Endothelial cell of umbilical vein (primary cell): Measurements from ENCODE around the gene COL23A1. TPM values are rescaled to one million over a fixed set of nuclear protein-coding genes. Genes with fewer than 3 reads are reported as not detected.

ENCODE experiments used
- BruUV-seq: library from RNA; stranded (reverse); fragments of 400-500 nt; replicated peaks from 2 replicates; lab custom pipeline; 2021; lab: Mats Ljungman, UMichigan
- CTCF ChIA-PET: fragments of 300-600, 350-600 bp; sonication (Branson Sonifier 250); formaldehyde crosslinking; loops from one replicate; lab custom pipeline; 2021; ENCODE audit warnings: antibody characterized with exemption, inconsistent platforms; lab: Charles Lee
- POLR2A ChIA-PET: fragments of 300-600, 350-600 bp; sonication (Branson Sonifier 250); formaldehyde crosslinking; loops from one replicate; lab custom pipeline; 2021; ENCODE audit warnings: antibody characterized with exemption, inconsistent platforms; lab: Charles Lee
- DNase-seq: peaks from one replicate; pipeline ENCODE4 v3.0.0-alpha.2; 2011; ENCODE audit warnings: low read depth, low spot score
- FAIRE-seq: peaks from 2 replicates; lab custom pipeline; 2011; peaks lifted over from hg19 to GRCh38; lab: Jason Lieb, UNC
- H2AFZ ChIP-seq: 2 replicates; pipeline ENCODE4 v1.6.0; 2012; ENCODE audit warnings: low read depth, low read length, control low read depth, inconsistent platforms
- H3K27ac ChIP-seq: 2 replicates; pipeline ENCODE4 v1.5.1; 2011; ENCODE audit warnings: low read depth, mild to moderate bottlenecking, control low read depth, low read length, moderate library complexity; ENCODE audit not compliant: insufficient read depth
- H3K27me3 ChIP-seq, 2 experiments: 2 replicates each; pipeline versions ENCODE4 v1.6.0 to v1.6.1; 2011; ENCODE audit warnings: low read length in 2 of 2, mixed read lengths in 1 of 2; ENCODE audit not compliant: control insufficient read depth in 2 of 2, insufficient read depth in 2 of 2
- H3K36me3 ChIP-seq, 2 experiments: 2 replicates in 1 of 2; 3 replicates in 1 of 2; pipeline ENCODE4 v1.5.1; 2011; ENCODE audit warnings: low read length in 2 of 2, mild to moderate bottlenecking in 1 of 2, moderate library complexity in 1 of 2; ENCODE audit not compliant: control insufficient read depth in 2 of 2, insufficient read depth in 2 of 2; ENCODE audit errors: extremely low read depth in 1 of 2
- H3K4me1 ChIP-seq: 3 replicates; pipeline ENCODE4 v1.5.1; 2011; ENCODE audit warnings: mild to moderate bottlenecking, low read length; ENCODE audit not compliant: control insufficient read depth, insufficient read depth; ENCODE audit errors: extremely low read depth
- H3K4me2 ChIP-seq: 2 replicates; pipeline ENCODE4 v1.6.1; 2011; ENCODE audit warnings: low read length, control low read depth, mixed read lengths; ENCODE audit not compliant: insufficient read depth
- H3K4me3 ChIP-seq, 3 experiments: fragments of 200-600 bp in 1 of 3; sonication (generic), shearing (Covaris generic) in 1 of 3; replicated peaks in 1 of 3; 2 replicates each; pipeline ENCODE4 v1.5.1; 2011 to 2016; ENCODE audit warnings: control low read depth in 3 of 3, low read length in 3 of 3, mild to moderate bottlenecking in 2 of 3, inconsistent platforms in 1 of 3, low read depth in 1 of 3, moderate library complexity in 1 of 3; ENCODE audit not compliant: insufficient read depth in 1 of 3
- H3K79me2 ChIP-seq: 2 replicates; pipeline ENCODE4 v1.6.0; 2012; ENCODE audit warnings: low read length, inconsistent platforms; ENCODE audit not compliant: control insufficient read depth, insufficient read depth
- H3K9ac ChIP-seq: replicated peaks from 2 replicates; pipeline ENCODE3; 2011; ENCODE audit warnings: low read length, control low read depth; ENCODE audit not compliant: insufficient read depth; ENCODE audit errors: extremely low read depth
- H3K9me1 ChIP-seq: replicated peaks from 3 replicates; pipeline ENCODE4 v1.6.0; 2011; ENCODE audit warnings: mild to moderate bottlenecking, low read length; ENCODE audit not compliant: control insufficient read depth, insufficient read depth; ENCODE audit errors: extremely low read depth
- H3K9me3 ChIP-seq: replicated peaks from 2 replicates; pipeline ENCODE4 v1.5.1; 2012; ENCODE audit warnings: low read length, inconsistent platforms; ENCODE audit not compliant: control insufficient read depth, insufficient read depth
- H4K20me1 ChIP-seq: replicated peaks from 2 replicates; pipeline ENCODE3; 2011; ENCODE audit warnings: mild to moderate bottlenecking, low read length; ENCODE audit not compliant: control insufficient read depth, insufficient read depth; ENCODE audit errors: extremely low read depth
- CTCF ChIP-seq, 2 donors: IDR thresholded peaks; 1 replicate in 1 of 2; 2 replicates in 1 of 2; pipeline ENCODE4 v1.5.1; 2011; ENCODE audit warnings: low read length in 2 of 2, mild to moderate bottlenecking in 2 of 2, moderate library complexity in 2 of 2, control low read depth in 1 of 2, inconsistent platforms in 1 of 2, low read depth in 1 of 2; ENCODE audit not compliant: insufficient read depth in 1 of 2; ENCODE audit errors: extremely low read depth in 1 of 2
- EZH2 ChIP-seq: IDR thresholded peaks from 2 replicates; pipeline ENCODE4 v1.6.1; 2012; ENCODE audit warnings: borderline replicate concordance, low read depth, mild to moderate bottlenecking, moderate library complexity, low read length, inconsistent platforms; ENCODE audit not compliant: severe bottlenecking
- FOS ChIP-seq: IDR thresholded peaks from 2 replicates; pipeline ENCODE4 v1.6.1; 2011; ENCODE audit warnings: mild to moderate bottlenecking, low read length, moderate library complexity, borderline replicate concordance; ENCODE audit not compliant: insufficient read depth
- GATA2 ChIP-seq: IDR thresholded peaks from 2 replicates; pipeline ENCODE4 v1.7.0; 2011; ENCODE audit warnings: low read depth, mild to moderate bottlenecking, moderate library complexity, mixed read lengths, low read length; ENCODE audit not compliant: insufficient read length, insufficient read depth
- JUN ChIP-seq: IDR thresholded peaks from 2 replicates; pipeline ENCODE4 v1.6.1; 2011; ENCODE audit warnings: borderline replicate concordance, low read depth; ENCODE audit not compliant: insufficient read length, insufficient read depth
- MAX ChIP-seq: IDR thresholded peaks from 2 replicates; pipeline ENCODE4 v1.6.1; 2011; ENCODE audit not compliant: insufficient read depth, insufficient read length
- MYC ChIP-seq: IDR thresholded peaks from one replicate; pipeline ENCODE4 v1.6.1; 2011; ENCODE audit warnings: mild to moderate bottlenecking, low read depth, low read length
- POLR2A ChIP-seq: IDR thresholded peaks from 2 replicates; pipeline ENCODE4 v1.6.1; 2012; ENCODE audit warnings: low read depth, mild to moderate bottlenecking, control low read depth, low read length
- POLR2AphosphoS5 ChIP-seq: IDR thresholded peaks from 2 replicates; pipeline ENCODE4 v1.6.1; 2012; ENCODE audit warnings: low read depth, mild to moderate bottlenecking, control low read depth, low read length, moderate library complexity; ENCODE audit not compliant: insufficient read depth
- dilution Hi-C: fragments of 300-500 bp; cut with MboI; formaldehyde crosslinking; loops from one replicate; pipeline ENCODE4 v1.15.0; 2019; ENCODE audit warnings: low sequenced_read_pairs; ENCODE audit not compliant: extremely low pct_ligation_motif_present
- intact Hi-C: fragments of 100-400 bp; cut with micrococcal nuclease; formaldehyde crosslinking; loops from one replicate; pipeline ENCODE4 v1.10.0; 2022
- polyA plus RNA-seq, 4 experiments: library from polyadenylated mRNA; depleted of rRNA in 3 of 4; stranded (reverse) in 3 of 4; unstranded in 1 of 4; fragments of >200 nt; gene quantifications; 2 replicates each; pipeline versions ENCODE4 v1.2.1 to v1.2.3, GENCODE V29; 2011 to 2012; ENCODE audit warnings: missing spikeins in 1 of 4
- total RNA-seq: library from RNA; stranded (reverse); gene quantifications from 2 replicates; pipeline ENCODE4 v1.2.3, GENCODE V29; 2021

The COL23A1 gene
- total and polyA plus RNA-seq, 2 donors (not counting 3 experiments of a cell fraction or from before 2014, with no cell fraction given), result not detected

GRCh38 chr5:178199581-178200434, 390.4 kb downstream of the COL23A1 start:
- no peak overlapping the region for H3K4me3 ChIP-seq
- dilution Hi-C loops, result no loop called here
- no peak overlapping the region for H2AFZ ChIP-seq
- CTCF ChIA-PET, result no interaction called here
- no peaks in the 10 kb centered on the region for H3K9me1 ChIP-seq
- no peaks in the 10 kb centered on the region for H3K36me3 ChIP-seq
- no peak overlapping the region for H3K9ac ChIP-seq
- H4K20me1 ChIP-seq, result no peaks in the 10 kb centered on the region
- TF ChIP-seq EZH2 (no peak), FOS (no peak), JUN (no peak), MYC (no peak), GATA2 (no peak), MAX (no peak), POLR2A (no peak), POLR2AphosphoS5 (no peak), CTCF (IDR thresholded peaks at IDR 0.05; ENCODE audit: extremely low read depth in 1 of 2, insufficient read depth in 1 of 2, low read depth in 1 of 2, low read length in 2 of 2) (no peak)
- peaks cover 7% of the 10 kb centered on the region for H3K79me2 ChIP-seq
- no peak overlapping the region for H3K4me2 ChIP-seq
- peaks cover 4% of the 10 kb centered on the region for H3K4me1 ChIP-seq
- intact Hi-C loops, result no loop called here
- BruUV-seq, result no TSS peak
- POLR2A ChIA-PET, result no interaction called here
- H3K27me3 ChIP-seq, result peaks cover 0 to under 1% of the 10 kb centered on the region in 2 experiments
- H3K27ac ChIP-seq, result no peak overlapping the region
- no peak for DNase-seq
- no peak for FAIRE-seq
- H3K9me3 ChIP-seq, result no peaks in the 10 kb centered on the region
